WTC11 (cell line): ENCODE data around the gene PCSK5. TPM values are rescaled to one million over a fixed set of nuclear protein-coding genes. Genes with fewer than 3 reads are reported as not detected.

Source experiments
- ATAC-seq: fragments of 200-7000 bp; cut with Tn5 transposase; 2 replicates; pipeline ENCODE4 v1.10.0; 2021; ENCODE audit warnings: mild to moderate bottlenecking, moderate library complexity
- CTCF ChIA-PET: fragments of 300-600 bp; sonication (Branson Sonifier 250); formaldehyde crosslinking; loops from one replicate; lab custom pipeline; 2021; ENCODE audit warnings: antibody characterized with exemption; lab: Charles Lee
- POLR2A ChIA-PET: fragments of 350-600 bp; sonication (Branson Sonifier 250); formaldehyde crosslinking; loops from one replicate; lab custom pipeline; 2021; ENCODE audit warnings: antibody characterized with exemption; lab: Charles Lee
- DNase-seq: peaks from one replicate; pipeline ENCODE4 v3.0.0; 2021; ENCODE audit warnings: low spot score
- H3K27ac Mint-ChIP-seq: 2 replicates; pipeline ENCODE4 v1.8.0; 2021; ENCODE audit warnings: mixed read lengths
- H3K27me3 Mint-ChIP-seq: 2 replicates; pipeline ENCODE4 v1.8.0; 2021; ENCODE audit warnings: low read depth, mild to moderate bottlenecking, moderate library complexity, mixed read lengths
- H3K36me3 Mint-ChIP-seq: 2 replicates; pipeline ENCODE4 v1.8.0; 2021; ENCODE audit warnings: mixed read lengths
- H3K4me1 Mint-ChIP-seq: 2 replicates; pipeline ENCODE4 v1.8.0; 2022; ENCODE audit warnings: mixed read lengths
- H3K4me3 Mint-ChIP-seq: 2 replicates; pipeline ENCODE4 v1.8.0; 2021; ENCODE audit warnings: mild to moderate bottlenecking, moderate library complexity, mixed read lengths
- H3K9me3 Mint-ChIP-seq: 2 replicates; pipeline ENCODE4 v1.8.0; 2021; ENCODE audit warnings: mixed read lengths
- ARID4B ChIP-seq: sonication (generic); formaldehyde crosslinking; IDR thresholded peaks from 2 replicates; pipeline ENCODE4 v1.8.0; 2023; ENCODE audit warnings: missing genetic modification reagents, mild to moderate bottlenecking, borderline replicate concordance
- CDX4 ChIP-seq: fragments of 250-450 bp; sonication (Bioruptor Pico); IDR thresholded peaks from 2 replicates; pipeline ENCODE4 v1.9.0; 2021; ENCODE audit warnings: moderate library complexity, mild to moderate bottlenecking, inconsistent platforms, borderline replicate concordance
- CREM ChIP-seq: sonication (generic); formaldehyde crosslinking; IDR thresholded peaks from 2 replicates; pipeline ENCODE4 v1.8.1; 2022; ENCODE audit warnings: mild to moderate bottlenecking, missing genetic modification reagents, moderate library complexity
- E2F5 ChIP-seq: sonication (generic); formaldehyde crosslinking; IDR thresholded peaks from 2 replicates; pipeline ENCODE4 v1.8.1; 2022; ENCODE audit warnings: mild to moderate bottlenecking, moderate library complexity, missing genetic modification reagents
- ERG ChIP-seq: fragments of 250-450 bp; sonication (Bioruptor Pico); IDR thresholded peaks from 2 replicates; pipeline ENCODE4 v1.8.0; 2021; ENCODE audit warnings: mild to moderate bottlenecking
- FOXP1 ChIP-seq: sonication (generic); formaldehyde crosslinking; IDR thresholded peaks from 2 replicates; pipeline ENCODE4 v1.8.0; 2022; ENCODE audit warnings: missing genetic modification reagents, mild to moderate bottlenecking, moderate library complexity, borderline replicate concordance
- GABPB1 ChIP-seq: sonication (generic); formaldehyde crosslinking; IDR thresholded peaks from 2 replicates; pipeline ENCODE4 v1.8.1; 2023; ENCODE audit warnings: mild to moderate bottlenecking, missing genetic modification reagents
- GRHL2 ChIP-seq: fragments of 250-450 bp; sonication (Bioruptor Pico); IDR thresholded peaks from 2 replicates; pipeline ENCODE4 v1.8.0; 2022; ENCODE audit warnings: mild to moderate bottlenecking, moderate library complexity; ENCODE audit not compliant: insufficient replicate concordance, severe bottlenecking
- HMGXB4 ChIP-seq: sonication (generic); formaldehyde crosslinking; IDR thresholded peaks from 2 replicates; pipeline ENCODE4 v1.8.1; 2023; ENCODE audit warnings: mild to moderate bottlenecking, moderate library complexity, missing genetic modification reagents
- IRF2 ChIP-seq: sonication (generic); formaldehyde crosslinking; IDR thresholded peaks from 2 replicates; pipeline ENCODE4 v1.8.0; 2022; ENCODE audit warnings: low read depth, missing genetic modification reagents, borderline replicate concordance
- JAZF1 ChIP-seq: fragments of 250-450 bp; sonication (Bioruptor Pico); IDR thresholded peaks from 2 replicates; pipeline ENCODE4 v1.9.0; 2021; ENCODE audit warnings: moderate library complexity, mild to moderate bottlenecking, inconsistent platforms
- MYBL2 ChIP-seq: sonication (generic); formaldehyde crosslinking; IDR thresholded peaks from 2 replicates; pipeline ENCODE4 v1.8.1; 2023; ENCODE audit warnings: mild to moderate bottlenecking, moderate library complexity, missing genetic modification reagents
- NR2C2 ChIP-seq: sonication (generic); formaldehyde crosslinking; IDR thresholded peaks from 2 replicates; pipeline ENCODE4 v1.8.0; 2022; ENCODE audit warnings: mild to moderate bottlenecking, missing genetic modification reagents
- NR3C1 ChIP-seq: sonication (generic); formaldehyde crosslinking; conservative IDR thresholded peaks from 2 replicates; pipeline ENCODE4 v1.8.1; 2023; ENCODE audit warnings: low read depth, mild to moderate bottlenecking, missing genetic modification reagents
- SMAD3 ChIP-seq: sonication (generic); formaldehyde crosslinking; IDR thresholded peaks from 2 replicates; pipeline ENCODE4 v1.8.0; 2022; ENCODE audit warnings: missing genetic modification reagents, mild to moderate bottlenecking, borderline replicate concordance
- TCF7 ChIP-seq: sonication (generic); formaldehyde crosslinking; IDR thresholded peaks from 2 replicates; pipeline ENCODE4 v1.8.0; 2022; ENCODE audit warnings: mild to moderate bottlenecking, low read depth, missing genetic modification reagents, moderate library complexity
- USF1 ChIP-seq: sonication (generic); formaldehyde crosslinking; IDR thresholded peaks from 2 replicates; pipeline ENCODE4 v1.8.0; 2022; ENCODE audit warnings: mild to moderate bottlenecking, missing genetic modification reagents
- USF2 ChIP-seq: sonication (generic); formaldehyde crosslinking; IDR thresholded peaks from 2 replicates; pipeline ENCODE4 v1.8.1; 2023; ENCODE audit warnings: mild to moderate bottlenecking, missing genetic modification reagents, moderate library complexity
- ZNF263 ChIP-seq: sonication (generic); formaldehyde crosslinking; IDR thresholded peaks from 2 replicates; pipeline ENCODE4 v1.8.1; 2022; ENCODE audit warnings: low read depth, mild to moderate bottlenecking, moderate library complexity, missing genetic modification reagents
- total RNA-seq: library from RNA; stranded (reverse); gene quantifications from 3 replicates; pipeline ENCODE4 v1.2.3, GENCODE V29; 2021

Gene PCSK5
- total RNA-seq, 1 experiment from 2014 or later, result 30.6 TPM

- DNase-seq, result no peak
- Mint-ChIP-seq H3K27me3 (no peaks in the 10 kb centered on the region), H3K4me1 (peaks cover 34% of the 10 kb centered on the region), H3K36me3 (no peaks in the 10 kb centered on the region), H3K9me3 (no peaks in the 10 kb centered on the region)
- POLR2A ChIA-PET, result no interaction called here
- TF ChIP-seq E2F5 (no peak), GRHL2 (no peak), NR3C1 (CRISPR knock-in tag) (no peak), FOXP1 (CRISPR knock-in tag) (no peak), USF1 (CRISPR knock-in tag) (no peak), SMAD3 (CRISPR knock-in tag) (no peak), IRF2 (CRISPR knock-in tag) (no peak), JAZF1 (CRISPR knock-in tag) (no peak), MYBL2 (CRISPR knock-in tag) (no peak), NR2C2 (CRISPR knock-in tag) (no peak), ERG (no peak), ARID4B (no peak), CDX4 (no peak), TCF7 (no peak), CREM (CRISPR knock-in tag) (no peak), HMGXB4 (no peak), GABPB1 (CRISPR knock-in tag) (no peak), ZNF263 (no peak), USF2 (CRISPR knock-in tag) (no peak)
- TF ChIP-seq, all 79 proteins: peak for 0
- Mint-ChIP-seq H3K4me3 (no peak overlapping the region), H3K27ac (no peak overlapping the region)
- no peak for ATAC-seq
- CTCF ChIA-PET, result interaction anchor here (0.8 kb wide), 1 partner anchor 21 kb away, joined by 3 read pairs; no protein-coding TSS in a partner anchor
Observed at GRCh38 chr9:75958226-75958625, 67.8 kb downstream of the PCSK5 start.
